Adrenal gland (tissue), 12 donors: ENCODE measurements around the gene CTSO. TPM values are rescaled to one million over a fixed set of nuclear protein-coding genes. Genes with fewer than 3 reads are reported as not detected.

Experiments
- DNase-seq, 7 donors: peaks; one replicate each; pipeline ENCODE4 v3.0.0-alpha.2; 2019 to 2020
- H3K27ac ChIP-seq, 5 donors: fragments of 200-600 bp; sonication (generic) in 4 of 5; 1 replicate in 3 of 5; 2 replicates in 2 of 5; pipeline versions ENCODE4 v1.5.1 to v1.8.0; 2016 to 2020; ENCODE audit warnings: mild to moderate bottlenecking in 1 of 5
- H3K27me3 ChIP-seq: fragments of 200-600 bp; 2 replicates; pipeline ENCODE4 v1.8.0; 2021
- H3K36me3 ChIP-seq, 2 donors: fragments of 200-600 bp; replicated peaks in 1 of 2; 1 replicate in 1 of 2; 2 replicates in 1 of 2; pipeline versions ENCODE4 v1.5.1 to v1.8.0; 2018 to 2022
- H3K4me1 ChIP-seq, 2 donors: fragments of 200-600 bp; replicated peaks in 1 of 2; 1 replicate in 1 of 2; 2 replicates in 1 of 2; pipeline versions ENCODE4 v1.5.1 to v1.8.0; 2018 to 2021
- H3K4me3 ChIP-seq, 4 donors: fragments of 200-600 bp; sonication (generic) in 3 of 4; one replicate each; pipeline ENCODE4 v1.5.1; 2016 to 2018
- H3K9me3 ChIP-seq, 3 donors: fragments of 200-600 bp; sonication (generic) in 1 of 3; replicated peaks in 1 of 3; 1 replicate in 2 of 3; 2 replicates in 1 of 3; pipeline versions ENCODE4 v1.5.1 to v1.8.0; 2016 to 2021
- POLR2A ChIP-seq, 2 donors: fragments of 450-650 bp; IDR thresholded peaks; one replicate each; pipeline ENCODE4 v1.6.1; 2017; ENCODE audit warnings: antibody characterized with exemption in 2 of 2, mild to moderate bottlenecking in 2 of 2, moderate library complexity in 1 of 2
- WGBS, 4 donors: extraction: QIAGEN DNeasy Blood & Tissue Kit in 2 of 4; methylation state at CpG; one replicate each; pipeline versions ENCODE4 v1.1.5 to v1.1.7; 2013 to 2017; 5-methylcytosine and 5-hydroxymethylcytosine counted together
- intact Hi-C, 2 donors: fragments of 100-400 bp; cut with DNase I; formaldehyde crosslinking; loops; one replicate each; pipeline versions ENCODE4 v1.14.1 to v1.15.0; 2022 to 2023
- polyA plus RNA-seq, 3 donors: library from polyadenylated mRNA; stranded (reverse); fragments of 200-250 nt in 2 of 3; fragments of 350-450 nt in 1 of 3; fragmentation: Illumina TruSeq in 1 of 3; extraction: RNeasy Lipid Tissue Mini Kit (QIAGEN cat#74804) in 1 of 3; gene quantifications; one replicate each; pipeline ENCODE4 v1.2.3, GENCODE V29; 2013 to 2014
- total RNA-seq, 9 donors: library from RNA; depleted of rRNA in 4 of 9; stranded (reverse); fragments of >200 nt in 4 of 9; fragments of 120-200 nt in 1 of 9; fragmentation: NEBNext Ultra II Directional in 1 of 9; extraction: Animal tissue kit (Norgen Biotek cat#: 25700) in 1 of 9; gene quantifications; one replicate each; pipeline versions ENCODE4 v1.1.0 to v1.2.4, GENCODE V29; 2013 to 2023
- TF ChIP-seq, protein P1 (sequence below), 6 experiments: fragments of 450-650 bp in 4 of 6; fragments of 200-600 bp in 2 of 6; sonication (generic) in 1 of 6; IDR thresholded peaks; 1 replicate in 5 of 6; 2 replicates in 1 of 6; pipeline versions ENCODE4 v1.5.1 to v1.8.0; 2016 to 2021; ENCODE audit warnings: antibody characterized with exemption in 6 of 6, mild to moderate bottlenecking in 2 of 6, moderate library complexity in 1 of 6
- donor health status: healthy with polysubstance abuse.
- donor health status: Bipolar disorder and iron deficiency.
- donor health status: DM: yes; HTN: yes; CAD: no.
- donor health status: DM: no; HTN: no; CAD: no.
- donor health status: DM: no; HTN: no; CAD: no.
- donor health status: DM: yes; HTN: yes; CAD: no.

CTSO gene
- total and polyA plus RNA-seq, 12 donors, result 5.0 to 46.9 (median 31.9) TPM

DNA sequence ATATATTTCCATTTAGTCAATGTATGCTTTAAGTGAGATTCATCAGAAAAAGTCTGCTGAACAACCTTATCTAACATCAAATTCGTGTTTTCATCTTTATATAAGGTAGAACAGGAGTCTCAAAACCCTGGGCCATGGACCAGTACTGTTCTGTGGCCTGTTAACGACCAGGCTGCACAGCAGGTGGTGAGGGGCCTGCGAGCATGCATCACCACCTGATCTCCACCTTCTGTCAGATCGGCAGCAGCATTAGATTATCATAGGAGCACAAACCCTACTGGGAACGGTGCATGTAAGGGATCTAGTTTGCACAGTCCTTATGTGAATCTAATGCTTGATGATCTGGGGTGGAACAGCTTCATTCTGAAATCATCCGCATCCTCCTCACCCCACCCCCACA, 3.2 kb downstream of the CTSO start:
- Histone ChIP-seq H3K9me3 (no peaks in the 10 kb centered on the region), H3K27ac (no peak overlapping the region), H3K27me3 (no peaks in the 10 kb centered on the region), H3K4me3 (no peak overlapping the region), H3K4me1 (peaks cover 0 to 5% of the 10 kb centered on the region in 2 donors), H3K36me3 (no peaks in the 10 kb centered on the region)
- DNase-seq, result no peak
- WGBS, 4 donors, result 84 to 92% (median 85%) methylated on average over 6 of the region's 6 CpGs
- intact Hi-C loops, result loop anchor here (5.0 kb wide), 2 partner anchors 133 to 143 kb away; no protein-coding TSS in a partner anchor
- TF ChIP-seq, protein P1, sequence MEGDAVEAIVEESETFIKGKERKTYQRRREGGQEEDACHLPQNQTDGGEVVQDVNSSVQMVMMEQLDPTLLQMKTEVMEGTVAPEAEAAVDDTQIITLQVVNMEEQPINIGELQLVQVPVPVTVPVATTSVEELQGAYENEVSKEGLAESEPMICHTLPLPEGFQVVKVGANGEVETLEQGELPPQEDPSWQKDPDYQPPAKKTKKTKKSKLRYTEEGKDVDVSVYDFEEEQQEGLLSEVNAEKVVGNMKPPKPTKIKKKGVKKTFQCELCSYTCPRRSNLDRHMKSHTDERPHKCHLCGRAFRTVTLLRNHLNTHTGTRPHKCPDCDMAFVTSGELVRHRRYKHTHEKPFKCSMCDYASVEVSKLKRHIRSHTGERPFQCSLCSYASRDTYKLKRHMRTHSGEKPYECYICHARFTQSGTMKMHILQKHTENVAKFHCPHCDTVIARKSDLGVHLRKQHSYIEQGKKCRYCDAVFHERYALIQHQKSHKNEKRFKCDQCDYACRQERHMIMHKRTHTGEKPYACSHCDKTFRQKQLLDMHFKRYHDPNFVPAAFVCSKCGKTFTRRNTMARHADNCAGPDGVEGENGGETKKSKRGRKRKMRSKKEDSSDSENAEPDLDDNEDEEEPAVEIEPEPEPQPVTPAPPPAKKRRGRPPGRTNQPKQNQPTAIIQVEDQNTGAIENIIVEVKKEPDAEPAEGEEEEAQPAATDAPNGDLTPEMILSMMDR (IDR thresholded peaks at IDR 0.05), result no peak
- no peak for TF ChIP-seq POLR2A (IDR thresholded peaks at IDR 0.05)

DNA sequence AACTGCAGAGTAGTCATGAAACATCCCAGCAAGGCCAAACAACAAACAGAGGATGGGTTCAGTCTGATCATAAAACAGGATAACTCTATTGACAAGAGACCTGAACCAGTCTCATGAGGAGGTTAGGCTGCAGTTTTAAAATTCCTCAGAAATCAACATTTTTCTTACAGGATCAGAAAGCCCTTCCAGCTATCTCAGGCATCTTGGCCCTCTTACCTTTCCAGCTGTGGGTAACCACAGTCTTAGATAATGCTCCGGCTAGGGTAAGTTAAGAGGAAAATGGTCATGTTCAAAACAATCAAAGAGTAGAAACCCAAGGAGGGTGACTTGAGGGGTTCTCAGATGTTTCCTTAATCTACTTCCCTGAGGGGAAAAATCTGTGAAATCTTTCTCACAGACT, 5.1 kb downstream of the CTSO start:
- 82 to 84% (median 83%) methylated on average over 1 of the region's 1 CpG for whole genome bisulfite sequencing, 4 donors

GRCh38 chr4:155946486-155946885, 7.2 kb downstream of the CTSO start:
- H3K4me1 ChIP-seq, result no peaks in the 10 kb centered on the region
- 58 to 66% (median 64%) methylated on average over 4 of the region's 4 CpGs for WGBS, 4 donors
- H3K27me3 ChIP-seq, result no peaks in the 10 kb centered on the region
- DNase-seq, result no peak
- no peak for TF ChIP-seq POLR2A (IDR thresholded peaks at IDR 0.05)
- TF ChIP-seq, protein P1 (IDR thresholded peaks at IDR 0.05), result no peak
- intact Hi-C loops, result no loop called here
- H3K4me3 ChIP-seq, result no peak overlapping the region
- peaks cover 0 to 5% (median 0%) of the 10 kb centered on the region in 3 donors for H3K9me3 ChIP-seq
- H3K27ac ChIP-seq, result no peak overlapping the region
- no peaks in the 10 kb centered on the region for H3K36me3 ChIP-seq

More for the DNA sequence above, 5.1 kb downstream of the CTSO start:
- H3K27me3 ChIP-seq, result no peaks in the 10 kb centered on the region
- TF ChIP-seq, protein P1 (IDR thresholded peaks at IDR 0.05), result no peak
- TF ChIP-seq POLR2A (IDR thresholded peaks at IDR 0.05), result no peak
- no peak overlapping the region for H3K27ac ChIP-seq
- DNase-seq, result no peak
- H3K4me3 ChIP-seq, result no peak overlapping the region
- no peaks in the 10 kb centered on the region for H3K9me3 ChIP-seq
- no peaks in the 10 kb centered on the region for H3K36me3 ChIP-seq
- H3K4me1 ChIP-seq, result peaks cover 0 to 5% of the 10 kb centered on the region in 2 donors
- intact Hi-C loops, result no loop called here

- no peak for DNase-seq
- intact Hi-C loops, result no loop called here
- Histone ChIP-seq H3K36me3 (no peaks in the 10 kb centered on the region), H3K27me3 (no peaks in the 10 kb centered on the region), H3K27ac (no peak overlapping the region), H3K4me1 (no peaks in the 10 kb centered on the region), H3K4me3 (no peak overlapping the region), H3K9me3 (peaks cover 0 to 5% (median 0%) of the 10 kb centered on the region in 3 donors)
- TF ChIP-seq, protein P1 (IDR thresholded peaks at IDR 0.05), result no peak
- no peak for TF ChIP-seq POLR2A (IDR thresholded peaks at IDR 0.05)
- WGBS, 4 donors, result 52 to 77% (median 66%) methylated on average over 1 of the region's 1 CpG
Measured at GRCh38 chr4:155944516-155944915, 9.2 kb downstream of the CTSO start.
